HG02610 (cell line): Measurements from ENCODE around the gene KCNQ1.

Experiments
- ATAC-seq: cut with Tn5 transposase; IDR thresholded peaks from one replicate; pipeline ENCODE4 v1.9.1; 2021; ENCODE audit warnings: mild to moderate bottlenecking, moderate library complexity; ENCODE audit not compliant: unreplicated experiment

The KCNQ1 gene

GRCh38 chr11:2532704-2533586, 88.1 kb downstream of the KCNQ1 start:
- ATAC-seq, result no peak

GRCh38 chr11:2533587-2534133, 88.9 kb downstream of the KCNQ1 start:
- no peak for ATAC-seq

GRCh38 chr11:2534134-2534956, 89.5 kb downstream of the KCNQ1 start:
- ATAC-seq, result no peak

- ATAC-seq, result no peak
Observed at GRCh38 chr11:2534957-2535672, 90.3 kb downstream of the KCNQ1 start.

GRCh38 chr11:2535673-2536439, 91.0 kb downstream of the KCNQ1 start:
- ATAC-seq, result no peak

GRCh38 chr11:2536440-2536989, 91.7 kb downstream of the KCNQ1 start:
- ATAC-seq, result no peak

GRCh38 chr11:2537010-2537705, 92.3 kb downstream of the KCNQ1 start:
- no peak for ATAC-seq

GRCh38 chr11:2537896-2538724, 93.3 kb downstream of the KCNQ1 start:
- no peak for ATAC-seq

- ATAC-seq, result no peak
Observed at GRCh38 chr11:2538951-2539350, 94.1 kb downstream of the KCNQ1 start.

GRCh38 chr11:2539371-2540222, 94.8 kb downstream of the KCNQ1 start:
- ATAC-seq, result no peak

- ATAC-seq, result no peak
Observed at GRCh38 chr11:2540223-2540991, 95.6 kb downstream of the KCNQ1 start.

- no peak for ATAC-seq
Observed at GRCh38 chr11:2540992-2541680, 96.3 kb downstream of the KCNQ1 start.

- ATAC-seq, result no peak
Observed at GRCh38 chr11:2541881-2542361, 97.1 kb downstream of the KCNQ1 start.

GRCh38 chr11:2542406-2542805, 97.6 kb downstream of the KCNQ1 start:
- no peak for ATAC-seq

GRCh38 chr11:2547806-2548205, 103.0 kb downstream of the KCNQ1 start:
- no peak for ATAC-seq

GRCh38 chr11:2548596-2548995, 103.8 kb downstream of the KCNQ1 start:
- ATAC-seq, result no peak
